T-helper 1 cell treated with Interleukin-12 subunit alpha and Interleukin-12 subunit beta and Interleukin-4 antibody, amounts not matched to agents 30 μg/mL and 1 μg/mL, for 36 hours (primary cell): ENCODE measurements around the gene NFYB.

ENCODE experiments used
- H3K27ac Mint-ChIP-seq: one replicate; pipeline ENCODE4 v1.8.0; 2021; ENCODE audit warnings: mild to moderate bottlenecking, mixed read lengths
- H3K27me3 Mint-ChIP-seq: one replicate; pipeline ENCODE4 v1.8.0; 2021; ENCODE audit warnings: low read depth, mixed read lengths
- H3K36me3 Mint-ChIP-seq: one replicate; pipeline ENCODE4 v1.8.0; 2021; ENCODE audit warnings: low read depth, mixed read lengths
- H3K4me1 Mint-ChIP-seq: one replicate; pipeline ENCODE4 v1.8.0; 2021; ENCODE audit warnings: low read depth, mixed read lengths
- H3K4me3 Mint-ChIP-seq: one replicate; pipeline ENCODE4 v1.8.0; 2021; ENCODE audit warnings: mild to moderate bottlenecking, moderate library complexity, mixed read lengths
- H3K9me3 Mint-ChIP-seq: one replicate; pipeline ENCODE4 v1.8.0; 2021; ENCODE audit warnings: mixed read lengths

The NFYB gene

GRCh38 chr12:104109446-104110271, 28.4 kb downstream of the NFYB start:
- Mint-ChIP-seq H3K27me3 (no peaks in the 10 kb centered on the region), H3K9me3 (no peaks in the 10 kb centered on the region), H3K4me3 (no peak overlapping the region), H3K36me3 (peaks cover 2% of the 10 kb centered on the region), H3K4me1 (peaks cover 8% of the 10 kb centered on the region), H3K27ac (no peak overlapping the region)

- Mint-ChIP-seq H3K36me3 (peaks cover 2% of the 10 kb centered on the region), H3K9me3 (no peaks in the 10 kb centered on the region), H3K4me3 (no peak overlapping the region), H3K4me1 (peaks cover 8% of the 10 kb centered on the region), H3K27ac (peak overlapping the region; percentile 21), H3K27me3 (no peaks in the 10 kb centered on the region)
These were observed 29.1 kb downstream of the NFYB start for GRCh38 chr12:104108755-104109445.

- no peaks in the 10 kb centered on the region for H3K9me3 Mint-ChIP-seq
- peaks cover 9% of the 10 kb centered on the region for H3K36me3 Mint-ChIP-seq
- no peak overlapping the region for H3K27ac Mint-ChIP-seq
- peaks cover 8% of the 10 kb centered on the region for H3K4me1 Mint-ChIP-seq
- H3K27me3 Mint-ChIP-seq, result no peaks in the 10 kb centered on the region
- no peak overlapping the region for H3K4me3 Mint-ChIP-seq
These were observed 31.0 kb downstream of the NFYB start for GRCh38 chr12:104106965-104107364.

GRCh38 chr12:104105461-104105860, 32.5 kb downstream of the NFYB start:
- H3K9me3 Mint-ChIP-seq, result no peaks in the 10 kb centered on the region
- peaks cover 8% of the 10 kb centered on the region for H3K4me1 Mint-ChIP-seq
- H3K4me3 Mint-ChIP-seq, result no peak overlapping the region
- H3K36me3 Mint-ChIP-seq, result peaks cover 12% of the 10 kb centered on the region
- H3K27ac Mint-ChIP-seq, result no peak overlapping the region
- H3K27me3 Mint-ChIP-seq, result no peaks in the 10 kb centered on the region

GRCh38 chr12:104097954-104098353, 40.1 kb downstream of the NFYB start:
- no peaks in the 10 kb centered on the region for H3K4me1 Mint-ChIP-seq
- peaks cover 38% of the 10 kb centered on the region for H3K36me3 Mint-ChIP-seq
- no peaks in the 10 kb centered on the region for H3K9me3 Mint-ChIP-seq
- H3K27ac Mint-ChIP-seq, result no peak overlapping the region
- no peaks in the 10 kb centered on the region for H3K27me3 Mint-ChIP-seq
- no peak overlapping the region for H3K4me3 Mint-ChIP-seq

- Mint-ChIP-seq H3K36me3 (peaks cover 39% of the 10 kb centered on the region), H3K4me3 (no peak overlapping the region), H3K27me3 (no peaks in the 10 kb centered on the region), H3K4me1 (no peaks in the 10 kb centered on the region), H3K27ac (no peak overlapping the region), H3K9me3 (no peaks in the 10 kb centered on the region)
These were observed 42.7 kb downstream of the NFYB start for GRCh38 chr12:104095289-104095688.

GRCh38 chr12:104094284-104094683, 43.7 kb downstream of the NFYB start:
- no peaks in the 10 kb centered on the region for H3K9me3 Mint-ChIP-seq
- H3K27me3 Mint-ChIP-seq, result no peaks in the 10 kb centered on the region
- no peak overlapping the region for H3K4me3 Mint-ChIP-seq
- H3K36me3 Mint-ChIP-seq, result peaks cover 41% of the 10 kb centered on the region
- no peak overlapping the region for H3K27ac Mint-ChIP-seq
- H3K4me1 Mint-ChIP-seq, result no peaks in the 10 kb centered on the region

GRCh38 chr12:104091136-104091535, 46.9 kb downstream of the NFYB start:
- Mint-ChIP-seq H3K4me3 (no peak overlapping the region), H3K4me1 (no peaks in the 10 kb centered on the region), H3K27ac (no peak overlapping the region), H3K9me3 (no peaks in the 10 kb centered on the region), H3K36me3 (peaks cover 33% of the 10 kb centered on the region), H3K27me3 (no peaks in the 10 kb centered on the region)

GRCh38 chr12:104090685-104091084, 47.3 kb downstream of the NFYB start:
- no peak overlapping the region for H3K27ac Mint-ChIP-seq
- no peaks in the 10 kb centered on the region for H3K27me3 Mint-ChIP-seq
- no peaks in the 10 kb centered on the region for H3K4me1 Mint-ChIP-seq
- no peaks in the 10 kb centered on the region for H3K9me3 Mint-ChIP-seq
- H3K36me3 Mint-ChIP-seq, result peaks cover 34% of the 10 kb centered on the region
- H3K4me3 Mint-ChIP-seq, result no peak overlapping the region

GRCh38 chr12:104083769-104084475, 54.1 kb downstream of the NFYB start:
- no peak overlapping the region for H3K4me3 Mint-ChIP-seq
- H3K36me3 Mint-ChIP-seq, result peaks cover 31% of the 10 kb centered on the region
- peak overlapping the region; percentile 16 for H3K27ac Mint-ChIP-seq
- H3K9me3 Mint-ChIP-seq, result no peaks in the 10 kb centered on the region
- peaks cover 14% of the 10 kb centered on the region for H3K4me1 Mint-ChIP-seq
- no peaks in the 10 kb centered on the region for H3K27me3 Mint-ChIP-seq

GRCh38 chr12:104080764-104081163, 57.2 kb downstream of the NFYB start:
- Mint-ChIP-seq H3K4me1 (peaks cover 14% of the 10 kb centered on the region), H3K36me3 (peaks cover 33% of the 10 kb centered on the region), H3K4me3 (no peak overlapping the region), H3K27ac (no peak overlapping the region), H3K27me3 (no peaks in the 10 kb centered on the region), H3K9me3 (no peaks in the 10 kb centered on the region)

- Mint-ChIP-seq H3K36me3 (peaks cover 29% of the 10 kb centered on the region), H3K27ac (no peak overlapping the region), H3K4me3 (no peak overlapping the region), H3K27me3 (no peaks in the 10 kb centered on the region), H3K9me3 (no peaks in the 10 kb centered on the region), H3K4me1 (peaks cover 8% of the 10 kb centered on the region)
These were observed 59.0 kb downstream of the NFYB start for GRCh38 chr12:104079024-104079423.

GRCh38 chr12:104073699-104074098, 64.3 kb downstream of the NFYB start:
- Mint-ChIP-seq H3K9me3 (no peaks in the 10 kb centered on the region), H3K36me3 (peaks cover 17% of the 10 kb centered on the region), H3K4me1 (no peaks in the 10 kb centered on the region), H3K27ac (no peak overlapping the region), H3K4me3 (no peak overlapping the region), H3K27me3 (no peaks in the 10 kb centered on the region)

- Mint-ChIP-seq H3K27ac (no peak overlapping the region), H3K36me3 (peaks cover 23% of the 10 kb centered on the region), H3K4me3 (no peak overlapping the region), H3K27me3 (no peaks in the 10 kb centered on the region), H3K9me3 (no peaks in the 10 kb centered on the region), H3K4me1 (peaks cover 5% of the 10 kb centered on the region)
These were observed 65.9 kb downstream of the NFYB start for GRCh38 chr12:104072099-104072498.
